Esophagus muscularis mucosa (tissue), 4 donors: ENCODE data around the gene NTN5. TPM values are rescaled to one million over a fixed set of nuclear protein-coding genes. Genes with fewer than 3 reads are reported as not detected.
"Not testable (repeated sequence)": the region's sequence is repeated elsewhere in the genome, so short reads cannot be mapped to it uniquely, and the experiment has no call there.

Experiments used
- DNase-seq: peaks from one replicate; pipeline ENCODE4 v3.0.0-alpha.2; 2017; ENCODE audit errors: extremely low spot score
- H3K27ac ChIP-seq, 4 donors: fragments of 200-600 bp; sonication (generic); replicated peaks in 1 of 4; 1 replicate in 3 of 4; 2 replicates in 1 of 4; pipeline ENCODE4 v1.5.1; 2016 to 2019; ENCODE audit warnings: mild to moderate bottlenecking in 1 of 4
- H3K27me3 ChIP-seq, 4 donors: fragments of 200-600 bp; sonication (generic); one replicate each; pipeline versions ENCODE4 v1.5.1 to v1.6.0; 2016 to 2019
- H3K36me3 ChIP-seq, 4 donors: fragments of 200-600 bp; sonication (generic); one replicate each; pipeline ENCODE4 v1.5.1; 2016 to 2019
- H3K4me1 ChIP-seq, 4 donors: fragments of 200-600 bp; sonication (generic); one replicate each; pipeline ENCODE4 v1.5.1; 2016 to 2019
- H3K4me3 ChIP-seq, 4 donors: fragments of 200-600 bp; sonication (generic); 1 replicate in 2 of 4; 2 replicates in 2 of 4; pipeline ENCODE4 v1.5.1; 2016 to 2019; ENCODE audit warnings: mild to moderate bottlenecking in 4 of 4, moderate library complexity in 1 of 4
- H3K9me3 ChIP-seq, 4 donors: fragments of 200-600 bp; sonication (generic); 1 replicate in 3 of 4; 2 replicates in 1 of 4; pipeline ENCODE4 v1.5.1; 2016 to 2019
- EP300 ChIP-seq: sonication (generic); formaldehyde crosslinking; IDR thresholded peaks from one replicate; pipeline ENCODE4 v1.6.1; 2017; ENCODE audit warnings: antibody characterized with exemption
- POLR2A ChIP-seq: fragments of 450-650 bp; IDR thresholded peaks from one replicate; pipeline ENCODE4 v1.6.1; 2017; ENCODE audit warnings: antibody characterized with exemption, moderate library complexity, mild to moderate bottlenecking, low read depth
- POLR2AphosphoS5 ChIP-seq, 2 donors: sonication (generic); formaldehyde crosslinking; IDR thresholded peaks; one replicate each; pipeline ENCODE4 v1.6.1; 2017; ENCODE audit warnings: antibody characterized with exemption in 2 of 2
- WGBS: methylation state at CpG from one replicate; pipeline ENCODE4 v1.1.5; 2018; 5-methylcytosine and 5-hydroxymethylcytosine counted together
- intact Hi-C: fragments of 100-400 bp; cut with DNase I; formaldehyde crosslinking; loops from one replicate; pipeline ENCODE4 v1.15.1; 2023
- total RNA-seq, 4 donors: library from RNA; depleted of rRNA; stranded (reverse); fragments of >200 nt; gene quantifications; one replicate each; pipeline versions ENCODE4 v1.1.0 to v1.2.1, GENCODE V29; 2016
- TF ChIP-seq, protein P1 (sequence below), 3 experiments: fragments of 200-600 bp in 2 of 3; fragments of 450-650 bp in 1 of 3; sonication (generic) in 2 of 3; IDR thresholded peaks; one replicate each; pipeline ENCODE4 v1.5.1; 2017 to 2019; ENCODE audit warnings: antibody characterized with exemption in 3 of 3, mild to moderate bottlenecking in 2 of 3, moderate library complexity in 1 of 3

Gene NTN5
- total RNA-seq, 4 donors from 2014 or later, result under 0.01 to 0.34 (median 0.17) TPM; not detected in 1

DNA sequence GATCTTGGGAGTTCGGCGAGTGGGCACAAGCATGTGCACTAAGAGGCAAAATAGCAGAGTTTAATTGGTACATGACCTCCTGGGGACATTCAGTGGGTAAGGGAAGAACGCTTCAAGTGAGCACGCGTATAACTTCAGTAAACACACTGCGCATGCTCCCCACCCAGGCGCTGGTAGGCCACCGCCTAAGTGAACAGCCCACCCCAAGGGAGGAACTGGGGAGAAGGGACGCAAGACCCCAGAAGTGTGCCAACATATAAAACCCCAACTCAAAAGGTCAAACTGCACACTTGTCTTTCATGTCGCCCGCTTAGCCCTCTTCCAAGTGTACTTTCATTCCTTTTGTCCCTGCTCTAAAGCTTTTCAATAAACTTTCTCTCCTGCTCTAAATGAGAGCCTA lies 10.5 kb upstream of the NTN5 start:
- Histone ChIP-seq H3K36me3 (no peaks in the 10 kb centered on the region), H3K4me1 (no peaks in the 10 kb centered on the region), H3K27ac (no peak overlapping the region), H3K9me3 (no peaks in the 10 kb centered on the region), H3K4me3 (peak overlapping the region; percentile 8 to 33 (median 20)), H3K27me3 (no peaks in the 10 kb centered on the region)
- no peak for DNase-seq
- TF ChIP-seq, protein P1, sequence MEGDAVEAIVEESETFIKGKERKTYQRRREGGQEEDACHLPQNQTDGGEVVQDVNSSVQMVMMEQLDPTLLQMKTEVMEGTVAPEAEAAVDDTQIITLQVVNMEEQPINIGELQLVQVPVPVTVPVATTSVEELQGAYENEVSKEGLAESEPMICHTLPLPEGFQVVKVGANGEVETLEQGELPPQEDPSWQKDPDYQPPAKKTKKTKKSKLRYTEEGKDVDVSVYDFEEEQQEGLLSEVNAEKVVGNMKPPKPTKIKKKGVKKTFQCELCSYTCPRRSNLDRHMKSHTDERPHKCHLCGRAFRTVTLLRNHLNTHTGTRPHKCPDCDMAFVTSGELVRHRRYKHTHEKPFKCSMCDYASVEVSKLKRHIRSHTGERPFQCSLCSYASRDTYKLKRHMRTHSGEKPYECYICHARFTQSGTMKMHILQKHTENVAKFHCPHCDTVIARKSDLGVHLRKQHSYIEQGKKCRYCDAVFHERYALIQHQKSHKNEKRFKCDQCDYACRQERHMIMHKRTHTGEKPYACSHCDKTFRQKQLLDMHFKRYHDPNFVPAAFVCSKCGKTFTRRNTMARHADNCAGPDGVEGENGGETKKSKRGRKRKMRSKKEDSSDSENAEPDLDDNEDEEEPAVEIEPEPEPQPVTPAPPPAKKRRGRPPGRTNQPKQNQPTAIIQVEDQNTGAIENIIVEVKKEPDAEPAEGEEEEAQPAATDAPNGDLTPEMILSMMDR (IDR thresholded peaks at IDR 0.05), result no peak
- TF ChIP-seq EP300 (no peak), POLR2AphosphoS5 (IDR thresholded peaks at IDR 0.05) (no peak), POLR2A (no peak)
- intact Hi-C loops, result no loop called here
- 55% methylated on average over 11 of the region's 11 CpGs for WGBS

DNA sequence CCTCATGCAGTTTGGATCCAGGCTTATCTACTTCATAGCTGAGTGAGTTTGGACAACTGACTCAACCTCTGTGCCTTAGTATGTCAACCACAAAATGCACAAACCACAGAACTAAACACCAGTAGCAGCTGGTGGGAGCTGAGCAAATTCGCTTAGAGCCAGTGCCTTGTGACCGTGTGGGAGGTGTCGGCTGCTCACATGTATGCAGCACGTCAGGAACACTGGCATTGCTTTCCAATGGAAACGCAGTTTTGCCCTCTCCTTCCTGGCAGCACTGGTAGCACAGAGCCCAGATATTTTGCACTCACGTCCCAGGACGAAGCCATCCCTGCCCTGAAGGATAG lies 8.3 kb upstream of the NTN5 start:
- no peak for DNase-seq
- Histone ChIP-seq H3K27ac (no peak overlapping the region), H3K36me3 (no peaks in the 10 kb centered on the region), H3K4me1 (no peaks in the 10 kb centered on the region), H3K9me3 (no peaks in the 10 kb centered on the region), H3K27me3 (no peaks in the 10 kb centered on the region), H3K4me3 (no peak overlapping the region)
- WGBS, result 83% methylated on average over 7 of the region's 7 CpGs
- TF ChIP-seq EP300 (no peak), POLR2A (no peak), POLR2AphosphoS5 (IDR thresholded peaks at IDR 0.05) (no peak)
- TF ChIP-seq, protein P1 (IDR thresholded peaks at IDR 0.05), result no peak
- intact Hi-C loops, result no loop called here

DNA sequence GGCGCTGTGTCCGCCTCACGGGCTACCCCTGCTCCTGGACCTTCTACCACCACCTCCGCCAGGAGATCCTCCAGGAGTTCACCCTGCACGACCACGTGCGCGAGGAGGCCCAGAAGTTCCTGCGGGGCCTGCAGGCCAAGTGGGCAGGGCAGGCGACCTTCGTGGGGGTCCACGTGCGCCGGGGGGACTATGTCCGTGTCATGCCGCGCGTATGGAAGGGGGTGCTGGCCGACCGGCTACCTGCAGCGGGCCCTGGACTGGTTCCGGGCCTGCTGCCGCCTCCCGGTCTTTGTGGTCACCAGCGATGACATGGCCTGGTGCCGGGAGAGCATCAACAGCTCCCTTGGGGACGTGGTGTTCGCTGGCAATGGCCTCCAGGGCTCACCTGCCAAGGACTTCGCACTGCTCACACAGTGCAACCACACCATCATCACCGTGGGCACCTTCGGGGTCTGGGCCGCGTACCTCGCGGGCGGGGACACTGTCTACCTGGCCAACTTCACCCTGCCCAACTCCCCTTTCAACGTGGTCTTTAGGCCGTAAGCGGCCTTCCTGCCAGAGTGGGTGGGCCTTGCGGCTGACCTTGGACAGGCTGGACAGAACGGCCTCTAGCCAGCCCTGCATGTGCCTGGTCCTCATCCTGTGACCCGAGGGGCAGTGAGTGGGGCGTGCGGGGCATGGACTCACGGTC lies 7.8 kb upstream of the NTN5 start:
- no peak for DNase-seq
- WGBS, result 95% methylated on average over 35 of the region's 45 CpGs
- no peak for TF ChIP-seq POLR2AphosphoS5 (IDR thresholded peaks at IDR 0.05)
- Histone ChIP-seq H3K4me1 (peaks cover 1 to 4% (median 2%) of the 10 kb centered on the region in 4 donors), H3K27ac (no peak overlapping the region), H3K27me3 (no peaks in the 10 kb centered on the region), H3K36me3 (no peaks in the 10 kb centered on the region), H3K9me3 (no peaks in the 10 kb centered on the region), H3K4me3 (no peak overlapping the region)
- intact Hi-C loops, result no loop called here

DNA sequence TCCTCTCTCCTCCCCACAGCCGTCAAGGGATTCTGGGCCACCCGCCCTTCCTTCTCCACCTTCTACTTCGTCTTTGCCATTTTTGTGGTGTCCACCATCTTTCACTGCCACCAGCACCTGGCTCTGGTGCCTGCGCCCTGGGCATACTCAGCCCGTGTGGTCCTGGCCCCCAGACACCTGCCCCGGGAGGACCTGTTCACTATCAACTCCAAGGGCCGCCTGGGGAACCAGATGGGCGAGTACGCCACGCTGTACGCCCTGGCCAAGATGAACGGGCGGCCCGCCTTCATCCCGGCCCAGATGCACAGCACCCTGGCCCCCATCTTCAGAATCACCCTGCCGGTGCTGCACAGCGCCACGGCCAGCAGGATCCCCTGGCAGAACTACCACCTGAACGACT lies 7.2 kb upstream of the NTN5 start:
- H3K27me3 ChIP-seq, intact Hi-C loops, H3K27ac ChIP-seq, H3K9me3 ChIP-seq, H3K4me1 ChIP-seq, DNase-seq, H3K36me3 ChIP-seq, H3K4me3 ChIP-seq: not testable (repeated sequence)
- WGBS, result 92% methylated on average over 13 of the region's 19 CpGs

DNA sequence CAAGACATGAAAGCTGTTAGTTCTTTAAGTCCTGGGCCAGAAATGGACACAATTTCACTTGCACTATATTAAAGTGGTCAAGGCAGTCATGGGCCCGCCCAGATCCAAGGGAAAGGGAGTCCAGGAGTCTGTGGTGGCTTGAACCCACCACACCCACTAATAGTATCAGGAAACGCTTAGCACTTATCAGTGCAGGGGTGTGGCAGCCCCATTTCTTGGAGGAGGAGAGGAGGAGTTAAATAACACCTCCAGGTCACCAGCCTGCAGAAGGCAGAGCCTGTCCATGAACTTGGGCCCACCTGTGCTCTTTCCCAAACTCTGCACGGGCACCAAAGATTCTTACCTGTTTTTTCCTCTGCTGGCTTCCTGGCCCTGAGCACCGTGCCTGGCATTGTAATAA lies 5.4 kb upstream of the NTN5 start:
- no peak for DNase-seq
- no peaks in the 10 kb centered on the region for H3K9me3 ChIP-seq
- H3K36me3 ChIP-seq, result no peaks in the 10 kb centered on the region
- no peaks in the 10 kb centered on the region for H3K27me3 ChIP-seq
- TF ChIP-seq POLR2AphosphoS5 (IDR thresholded peaks at IDR 0.05) (no peak), EP300 (no peak), POLR2A (no peak)
- TF ChIP-seq, protein P1 (IDR thresholded peaks at IDR 0.05), result no peak
- WGBS, result 80% methylated on average over 4 of the region's 4 CpGs
- no peak overlapping the region for H3K4me3 ChIP-seq
- intact Hi-C loops, result loop anchor here (5.0 kb wide), 1 partner anchor 34 kb away; no protein-coding TSS in a partner anchor
- no peak overlapping the region for H3K27ac ChIP-seq
- peaks cover 7 to 14% (median 9%) of the 10 kb centered on the region in 4 donors for H3K4me1 ChIP-seq

DNA sequence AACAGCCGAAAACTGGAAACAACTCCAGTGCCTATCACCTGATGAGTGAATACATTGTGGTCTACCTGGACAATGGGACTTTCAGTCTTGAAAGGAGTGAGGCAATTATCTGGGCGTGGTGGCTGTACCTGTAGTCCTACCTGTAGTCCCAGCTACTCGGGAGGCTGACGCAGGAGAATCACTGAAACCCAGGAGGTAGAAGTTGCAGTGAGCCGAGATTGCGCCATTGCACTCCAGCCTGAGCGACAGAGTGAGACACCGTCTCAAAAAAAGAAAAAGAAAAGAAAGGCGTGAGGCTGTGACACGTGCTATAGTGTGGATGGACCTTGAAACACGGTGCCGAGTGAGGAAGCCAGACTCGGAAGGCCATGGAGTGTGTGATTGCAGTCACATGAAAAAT lies 4.1 kb upstream of the NTN5 start:
- WGBS, result 90% methylated on average over 12 of the region's 13 CpGs
- intact Hi-C loops, result loop anchor here (5.0 kb wide), 1 partner anchor 35 kb away; no protein-coding TSS in a partner anchor

More for the DNA sequence above, 4.1 kb upstream of the NTN5 start:
- DNase-seq, result no peak
- Histone ChIP-seq H3K36me3 (no peaks in the 10 kb centered on the region), H3K27ac (no peak overlapping the region), H3K27me3 (no peaks in the 10 kb centered on the region), H3K4me3 (no peak overlapping the region), H3K4me1 (peaks cover 7 to 14% (median 9%) of the 10 kb centered on the region in 4 donors), H3K9me3 (no peaks in the 10 kb centered on the region)
- no peak for TF ChIP-seq EP300
- no peak for TF ChIP-seq POLR2A
- TF ChIP-seq, protein P1 (IDR thresholded peaks at IDR 0.05), result no peak
- no peak for TF ChIP-seq POLR2AphosphoS5 (IDR thresholded peaks at IDR 0.05)
